Colonic mucosa (tissue), 4 donors: ENCODE data around the gene LNPK. TPM values are rescaled to one million over a fixed set of nuclear protein-coding genes. Genes with fewer than 3 reads are reported as not detected.

Experiments used
- DNase-seq: peaks from one replicate; pipeline ENCODE4 v3.0.0-alpha.2; 2020
- H3K27ac ChIP-seq: fragments of 200-600 bp; one replicate; pipeline ENCODE4 v1.8.0; 2021
- H3K27me3 ChIP-seq: fragments of 200-600 bp; one replicate; pipeline ENCODE4 v1.8.0; 2021
- H3K36me3 ChIP-seq: fragments of 200-600 bp; one replicate; pipeline ENCODE4 v1.8.0; 2021
- H3K4me1 ChIP-seq: fragments of 200-600 bp; one replicate; pipeline ENCODE4 v1.8.0; 2021; ENCODE audit warnings: mild to moderate bottlenecking
- H3K4me3 ChIP-seq: fragments of 200-600 bp; one replicate; pipeline ENCODE4 v1.8.0; 2021
- H3K9ac ChIP-seq, 2 donors: one replicate each; pipeline ENCODE4 v1.7.0; 2013; ENCODE audit warnings: control low read depth in 2 of 2, low read depth in 2 of 2, low read length in 2 of 2
- H3K9me3 ChIP-seq: fragments of 200-600 bp; one replicate; pipeline ENCODE4 v1.8.0; 2021
- CTCF ChIP-seq: fragments of 200-600 bp; IDR thresholded peaks from one replicate; pipeline ENCODE4 v1.8.0; 2022; ENCODE audit warnings: antibody characterized with exemption, mild to moderate bottlenecking
- intact Hi-C: fragments of 100-400 bp; cut with DNase I; formaldehyde crosslinking; loops from one replicate; pipeline ENCODE4 v1.14.1; 2022
- total RNA-seq, 2 donors: library from RNA; stranded (reverse); fragmentation: NEBNext Ultra II Directional in 1 of 2; extraction: Animal tissue kit (Norgen Biotek cat#: 25700) in 1 of 2; gene quantifications; one replicate each; pipeline ENCODE4 v1.2.1, GENCODE V29; 2021
- donor health status: healthy.
- donor health status: DM: no; HTN: no; CAD: no.
- donor health status: DM: no; HTN: no; CAD: no.

Gene LNPK
- total RNA-seq, 2 donors from 2014 or later = 38.5 to 48.4 TPM

DNA sequence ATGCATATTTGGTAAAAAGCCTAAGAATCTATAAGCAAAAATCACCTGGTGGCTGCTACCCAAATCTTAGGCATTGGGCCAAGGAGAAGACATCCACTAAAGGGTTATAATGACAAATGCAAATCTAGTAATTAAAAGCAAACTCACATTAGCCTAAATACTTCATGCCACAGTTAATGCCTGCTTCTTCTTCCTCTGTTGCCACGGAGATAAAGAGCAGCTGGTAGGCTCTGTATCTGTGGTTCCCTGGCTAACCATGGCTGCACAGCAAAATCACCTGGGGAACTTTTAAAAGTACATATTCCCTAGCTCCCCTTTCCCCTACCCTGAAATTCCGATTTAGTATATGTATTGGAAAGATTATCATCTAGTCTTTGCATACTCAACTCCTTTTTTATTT, 114.3 kb downstream of the LNPK start:
- Histone ChIP-seq H3K4me3 (no peak overlapping the region), H3K9ac (no peak overlapping the region), H3K36me3 (no peaks in the 10 kb centered on the region), H3K9me3 (no peaks in the 10 kb centered on the region), H3K27ac (no peak overlapping the region), H3K27me3 (no peaks in the 10 kb centered on the region), H3K4me1 (no peaks in the 10 kb centered on the region)
- DNase-seq = no peak
- no peak for TF ChIP-seq CTCF
- intact Hi-C loops = no loop called here

GRCh38 chr2:175884697-175885393, 117.2 kb downstream of the LNPK start:
- Histone ChIP-seq H3K27ac (no peak overlapping the region), H3K9ac (no peak overlapping the region), H3K36me3 (no peaks in the 10 kb centered on the region), H3K27me3 (no peaks in the 10 kb centered on the region), H3K4me3 (no peak overlapping the region), H3K4me1 (no peaks in the 10 kb centered on the region), H3K9me3 (no peaks in the 10 kb centered on the region)
- intact Hi-C loops = no loop called here
- DNase-seq = no peak
- TF ChIP-seq CTCF = no peak

GRCh38 chr2:175883586-175884194, 118.4 kb downstream of the LNPK start:
- DNase-seq = no peak
- no peak overlapping the region for H3K4me3 ChIP-seq
- no peaks in the 10 kb centered on the region for H3K36me3 ChIP-seq
- H3K9me3 ChIP-seq = no peaks in the 10 kb centered on the region
- H3K27ac ChIP-seq = no peak overlapping the region
- no peaks in the 10 kb centered on the region for H3K4me1 ChIP-seq
- intact Hi-C loops = no loop called here
- H3K9ac ChIP-seq = no peak overlapping the region
- no peak for TF ChIP-seq CTCF
- no peaks in the 10 kb centered on the region for H3K27me3 ChIP-seq

- no peak for DNase-seq
- Histone ChIP-seq H3K27ac (no peak overlapping the region), H3K9ac (no peak overlapping the region), H3K4me1 (no peaks in the 10 kb centered on the region), H3K36me3 (no peaks in the 10 kb centered on the region), H3K4me3 (no peak overlapping the region), H3K27me3 (no peaks in the 10 kb centered on the region), H3K9me3 (no peaks in the 10 kb centered on the region)
- intact Hi-C loops = no loop called here
- TF ChIP-seq CTCF = no peak
Measured at GRCh38 chr2:175879679-175880078, 122.4 kb downstream of the LNPK start.

DNA sequence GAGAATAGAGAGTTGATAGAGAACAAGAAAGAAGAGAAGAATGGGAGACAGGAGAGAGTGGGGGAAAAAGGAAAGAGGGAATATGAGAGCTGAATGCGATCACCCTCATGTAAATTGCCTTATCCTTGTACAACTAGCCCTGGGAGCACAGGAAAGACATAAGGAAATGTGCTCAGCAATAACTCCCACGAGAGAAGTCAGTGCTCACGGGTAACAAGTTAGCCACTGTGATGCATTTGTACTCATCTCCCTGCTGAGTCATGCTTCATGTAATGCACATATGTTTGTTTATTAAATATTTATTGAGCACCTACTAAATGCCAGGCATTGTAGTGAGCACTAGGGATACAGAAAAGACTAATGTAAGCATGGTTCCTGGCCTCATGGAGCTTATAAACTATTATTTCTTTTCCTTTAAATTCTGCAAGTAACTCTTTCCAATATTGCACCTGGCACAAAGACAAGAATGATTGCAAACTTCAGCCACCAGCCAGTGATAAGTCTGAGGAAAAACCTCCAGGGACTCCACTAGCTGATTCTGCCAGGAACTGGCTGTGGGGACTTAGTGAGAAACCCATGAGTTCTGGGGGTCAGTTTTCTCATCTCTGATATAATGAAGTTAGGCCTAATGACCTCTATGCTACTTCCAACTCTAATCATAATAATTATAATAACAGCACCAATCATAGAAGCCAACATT, 124.1 kb downstream of the LNPK start:
- no peak overlapping the region for H3K9ac ChIP-seq
- H3K4me3 ChIP-seq = no peak overlapping the region
- H3K27ac ChIP-seq = no peak overlapping the region
- no peaks in the 10 kb centered on the region for H3K9me3 ChIP-seq
- intact Hi-C loops = no loop called here
- no peak for DNase-seq
- no peaks in the 10 kb centered on the region for H3K36me3 ChIP-seq
- H3K4me1 ChIP-seq = no peaks in the 10 kb centered on the region
- no peak for TF ChIP-seq CTCF
- H3K27me3 ChIP-seq = no peaks in the 10 kb centered on the region
